HL-60 (cell line): ENCODE measurements around the gene MYCBP2.
A peak's percentile ranks its signal among the peaks of the same experiment; 100 is the strongest.

Experiments used
- DNase-seq, 2 experiments: peaks; one replicate each; pipeline ENCODE4 v3.0.0-alpha.2; 2010 to 2020; ENCODE audit warnings: low read depth in 1 of 2, low spot score in 1 of 2
- H3K27ac ChIP-seq: fragments of 250-450 bp; sonication (Bioruptor Pico); replicated peaks from 2 replicates; pipeline ENCODE4 v1.5.1; 2020; ENCODE audit warnings: mild to moderate bottlenecking, moderate library complexity
- H3K27me3 ChIP-seq: fragments of 250-450 bp; sonication (Bioruptor Pico); 2 replicates; pipeline ENCODE4 v1.5.1; 2021; ENCODE audit warnings: mild to moderate bottlenecking, moderate library complexity; ENCODE audit not compliant: insufficient read depth, poor library complexity, severe bottlenecking
- H3K4me3 ChIP-seq: replicated peaks from 2 replicates; pipeline ENCODE4 v1.5.1; 2011; ENCODE audit warnings: mild to moderate bottlenecking, control low read depth, low read length; ENCODE audit not compliant: insufficient read depth
- CTCF ChIP-seq: IDR thresholded peaks from one replicate; pipeline ENCODE4 v1.5.1; 2011; ENCODE audit warnings: low read length, control low read depth, inconsistent platforms; ENCODE audit not compliant: insufficient read depth
- GABPA ChIP-seq: IDR thresholded peaks from 2 replicates; pipeline ENCODE4 v1.6.1; 2012; ENCODE audit warnings: low read depth
- POLR2AphosphoS5 ChIP-seq: IDR thresholded peaks from 2 replicates; pipeline ENCODE4 v1.6.1; 2012; ENCODE audit warnings: low read depth
- REST ChIP-seq: IDR thresholded peaks from 2 replicates; pipeline ENCODE4 v1.6.1; 2012; ENCODE audit warnings: low read depth; ENCODE audit not compliant: insufficient replicate concordance
- SPI1 ChIP-seq: IDR thresholded peaks from 2 replicates; pipeline ENCODE4 v1.6.1; 2012; ENCODE audit warnings: low read depth, mild to moderate bottlenecking, borderline replicate concordance

The MYCBP2 gene

GRCh38 chr13:77345150-77345780, 18.4 kb upstream of the MYCBP2 start:
- Histone ChIP-seq H3K27me3 (no peaks in the 10 kb centered on the region), H3K4me3 (no peak overlapping the region), H3K27ac (peak overlapping the region; percentile 41)
- TF ChIP-seq GABPA (no peak), REST (no peak), CTCF (no peak), POLR2AphosphoS5 (no peak), SPI1 (no peak)
- DNase-seq: no peak

- Histone ChIP-seq H3K27me3 (no peaks in the 10 kb centered on the region), H3K4me3 (no peak overlapping the region), H3K27ac (no peak overlapping the region)
- DNase-seq: no peak
- TF ChIP-seq CTCF (no peak), POLR2AphosphoS5 (no peak), SPI1 (no peak), REST (no peak), GABPA (no peak)
These were observed 16.9 kb upstream of the MYCBP2 start for GRCh38 chr13:77343841-77344240.

- no peak for DNase-seq
- H3K27ac ChIP-seq: peak overlapping the region; percentile 34
- no peak overlapping the region for H3K4me3 ChIP-seq
- no peak for TF ChIP-seq CTCF
- TF ChIP-seq REST: no peak
- TF ChIP-seq POLR2AphosphoS5: no peak
- no peak for TF ChIP-seq GABPA
- no peak for TF ChIP-seq SPI1
- no peaks in the 10 kb centered on the region for H3K27me3 ChIP-seq
These were observed 12.5 kb upstream of the MYCBP2 start for GRCh38 chr13:77339408-77339807.
